ENCODE measurements around the gene ACACA. TPM values are rescaled to one million over a fixed set of nuclear protein-coding genes. Genes with fewer than 3 reads are reported as not detected.

ACACA gene
- total and polyA plus RNA-seq, 2 experiments from 2014 or later: 59.6 to 164 TPM

DNA sequence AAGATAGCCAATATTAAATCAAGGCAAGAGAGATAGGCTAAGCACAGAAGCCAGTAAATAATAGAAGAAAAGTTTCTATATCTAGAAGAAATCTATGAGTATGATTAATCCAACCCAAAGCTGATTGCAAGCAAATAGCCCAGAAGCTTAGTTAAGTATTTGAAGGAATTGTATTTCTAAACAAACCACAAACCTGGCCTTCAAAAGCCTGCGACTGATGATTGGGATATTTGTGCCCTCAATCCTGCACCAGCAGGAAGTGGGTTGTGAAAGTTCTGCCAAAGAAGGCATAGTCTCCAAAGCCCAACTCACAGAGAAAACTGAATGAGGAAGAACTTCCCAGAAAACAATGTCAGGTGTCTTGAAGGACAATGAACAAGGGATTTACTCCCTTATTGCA is 145.3 kb downstream of the ACACA start (continued):
- TF ChIP-seq, protein P1, sequence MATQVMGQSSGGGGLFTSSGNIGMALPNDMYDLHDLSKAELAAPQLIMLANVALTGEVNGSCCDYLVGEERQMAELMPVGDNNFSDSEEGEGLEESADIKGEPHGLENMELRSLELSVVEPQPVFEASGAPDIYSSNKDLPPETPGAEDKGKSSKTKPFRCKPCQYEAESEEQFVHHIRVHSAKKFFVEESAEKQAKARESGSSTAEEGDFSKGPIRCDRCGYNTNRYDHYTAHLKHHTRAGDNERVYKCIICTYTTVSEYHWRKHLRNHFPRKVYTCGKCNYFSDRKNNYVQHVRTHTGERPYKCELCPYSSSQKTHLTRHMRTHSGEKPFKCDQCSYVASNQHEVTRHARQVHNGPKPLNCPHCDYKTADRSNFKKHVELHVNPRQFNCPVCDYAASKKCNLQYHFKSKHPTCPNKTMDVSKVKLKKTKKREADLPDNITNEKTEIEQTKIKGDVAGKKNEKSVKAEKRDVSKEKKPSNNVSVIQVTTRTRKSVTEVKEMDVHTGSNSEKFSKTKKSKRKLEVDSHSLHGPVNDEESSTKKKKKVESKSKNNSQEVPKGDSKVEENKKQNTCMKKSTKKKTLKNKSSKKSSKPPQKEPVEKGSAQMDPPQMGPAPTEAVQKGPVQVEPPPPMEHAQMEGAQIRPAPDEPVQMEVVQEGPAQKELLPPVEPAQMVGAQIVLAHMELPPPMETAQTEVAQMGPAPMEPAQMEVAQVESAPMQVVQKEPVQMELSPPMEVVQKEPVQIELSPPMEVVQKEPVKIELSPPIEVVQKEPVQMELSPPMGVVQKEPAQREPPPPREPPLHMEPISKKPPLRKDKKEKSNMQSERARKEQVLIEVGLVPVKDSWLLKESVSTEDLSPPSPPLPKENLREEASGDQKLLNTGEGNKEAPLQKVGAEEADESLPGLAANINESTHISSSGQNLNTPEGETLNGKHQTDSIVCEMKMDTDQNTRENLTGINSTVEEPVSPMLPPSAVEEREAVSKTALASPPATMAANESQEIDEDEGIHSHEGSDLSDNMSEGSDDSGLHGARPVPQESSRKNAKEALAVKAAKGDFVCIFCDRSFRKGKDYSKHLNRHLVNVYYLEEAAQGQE (IDR thresholded peaks at IDR 0.05; ENCODE audit: unreplicated experiment): no peak
- TF ChIP-seq JUNB (IDR thresholded peaks at IDR 0.05; ENCODE audit: unreplicated experiment): no peak
- no peak for TF ChIP-seq POLR2AphosphoS5 (IDR thresholded peaks at IDR 0.05; ENCODE audit: low read depth)
- no peak for TF ChIP-seq EZH2 (IDR thresholded peaks at IDR 0.05; ENCODE audit: low read depth, unreplicated experiment)

DNA sequence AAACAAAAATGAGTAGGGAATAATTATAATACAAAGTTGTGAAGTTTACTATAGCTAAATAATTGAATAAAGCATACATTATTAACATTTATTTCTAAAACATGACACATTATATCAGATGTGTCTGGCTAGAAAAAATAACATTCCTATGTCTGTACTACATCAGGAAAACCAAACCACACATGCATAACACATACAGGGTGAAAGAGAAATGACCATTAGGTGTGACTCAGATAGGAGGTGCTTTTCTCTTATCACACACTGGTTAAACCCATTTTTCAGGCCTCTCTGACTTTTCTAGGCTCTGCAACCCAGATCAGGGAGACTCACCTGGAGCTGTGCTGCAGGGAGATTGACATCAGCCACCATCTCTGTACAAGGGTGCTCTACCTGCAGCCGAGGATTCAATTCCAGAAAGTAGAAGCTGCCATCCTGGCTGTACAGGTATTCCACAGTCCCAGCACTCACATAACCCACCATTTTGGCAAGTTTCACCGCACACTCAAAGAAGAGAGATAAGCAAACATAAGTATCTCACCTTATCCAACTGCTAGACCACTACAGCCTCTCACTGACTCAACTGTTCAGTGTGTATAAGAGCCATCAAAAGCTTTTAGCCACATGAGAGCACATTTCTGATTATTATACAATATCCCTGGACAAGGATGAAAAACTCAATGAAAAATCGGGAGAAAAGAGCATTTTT is 147.5 kb downstream of the ACACA start:
- Histone ChIP-seq H3K4me2 (no peak overlapping the region), H3K27ac (ENCODE audit: low read depth) (no peak overlapping the region), H3F3A (replicated peaks; ENCODE audit: low read depth) (peaks cover 2% of the 10 kb centered on the region; the same call in 1 of the 2 replicates), H4K20me1 (replicated peaks; ENCODE audit: insufficient read depth) (peaks cover 12% of the 10 kb centered on the region), H3K9me2 (ENCODE audit: insufficient read depth) (no peaks in the 10 kb centered on the region), H3K36me3 (ENCODE audit: insufficient read depth) (peaks cover 46% of the 10 kb centered on the region), H3K79me2 (replicated peaks; ENCODE audit: insufficient read depth) (no peaks in the 10 kb centered on the region), H3K27me3 (ENCODE audit: insufficient read depth) (no peaks in the 10 kb centered on the region), H2AFZ (no peak overlapping the region), H3K4me1 (ENCODE audit: insufficient read depth) (no peaks in the 10 kb centered on the region), H3K4me3 (no peak overlapping the region)
- Mint-ChIP-seq H3K27ac (no peak overlapping the region), H3K4me1 (no peaks in the 10 kb centered on the region), H3K36me3 (ENCODE audit: low read depth) (peaks cover 47% of the 10 kb centered on the region), H3K4me3 (no peak overlapping the region), H3K9me3 (no peaks in the 10 kb centered on the region), H3K27me3 (ENCODE audit: insufficient read depth, low read depth, poor library complexity) (no peaks in the 10 kb centered on the region)
- no peak for DNase-seq (ENCODE audit: low spot score)
- no peak for ATAC-seq
- TF ChIP-seq CREB1 (CRISPR knock-in tag; IDR thresholded peaks at IDR 0.05; ENCODE audit: low read depth) (no peak), ZNF331 (CRISPR knock-in tag; IDR thresholded peaks at IDR 0.05; ENCODE audit: low read depth) (no peak), POLR2AphosphoS5 (IDR thresholded peaks at IDR 0.05; ENCODE audit: low read depth) (no peak), JUNB (IDR thresholded peaks at IDR 0.05; ENCODE audit: unreplicated experiment) (no peak)
- TF ChIP-seq, protein P2, sequence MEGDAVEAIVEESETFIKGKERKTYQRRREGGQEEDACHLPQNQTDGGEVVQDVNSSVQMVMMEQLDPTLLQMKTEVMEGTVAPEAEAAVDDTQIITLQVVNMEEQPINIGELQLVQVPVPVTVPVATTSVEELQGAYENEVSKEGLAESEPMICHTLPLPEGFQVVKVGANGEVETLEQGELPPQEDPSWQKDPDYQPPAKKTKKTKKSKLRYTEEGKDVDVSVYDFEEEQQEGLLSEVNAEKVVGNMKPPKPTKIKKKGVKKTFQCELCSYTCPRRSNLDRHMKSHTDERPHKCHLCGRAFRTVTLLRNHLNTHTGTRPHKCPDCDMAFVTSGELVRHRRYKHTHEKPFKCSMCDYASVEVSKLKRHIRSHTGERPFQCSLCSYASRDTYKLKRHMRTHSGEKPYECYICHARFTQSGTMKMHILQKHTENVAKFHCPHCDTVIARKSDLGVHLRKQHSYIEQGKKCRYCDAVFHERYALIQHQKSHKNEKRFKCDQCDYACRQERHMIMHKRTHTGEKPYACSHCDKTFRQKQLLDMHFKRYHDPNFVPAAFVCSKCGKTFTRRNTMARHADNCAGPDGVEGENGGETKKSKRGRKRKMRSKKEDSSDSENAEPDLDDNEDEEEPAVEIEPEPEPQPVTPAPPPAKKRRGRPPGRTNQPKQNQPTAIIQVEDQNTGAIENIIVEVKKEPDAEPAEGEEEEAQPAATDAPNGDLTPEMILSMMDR (conservative IDR thresholded peaks at IDR 0.05; ENCODE audit: low read depth in 2 of 2): no peak
- TF ChIP-seq, protein P1 (IDR thresholded peaks at IDR 0.05; ENCODE audit: unreplicated experiment): no peak
- TF ChIP-seq, protein P3, sequence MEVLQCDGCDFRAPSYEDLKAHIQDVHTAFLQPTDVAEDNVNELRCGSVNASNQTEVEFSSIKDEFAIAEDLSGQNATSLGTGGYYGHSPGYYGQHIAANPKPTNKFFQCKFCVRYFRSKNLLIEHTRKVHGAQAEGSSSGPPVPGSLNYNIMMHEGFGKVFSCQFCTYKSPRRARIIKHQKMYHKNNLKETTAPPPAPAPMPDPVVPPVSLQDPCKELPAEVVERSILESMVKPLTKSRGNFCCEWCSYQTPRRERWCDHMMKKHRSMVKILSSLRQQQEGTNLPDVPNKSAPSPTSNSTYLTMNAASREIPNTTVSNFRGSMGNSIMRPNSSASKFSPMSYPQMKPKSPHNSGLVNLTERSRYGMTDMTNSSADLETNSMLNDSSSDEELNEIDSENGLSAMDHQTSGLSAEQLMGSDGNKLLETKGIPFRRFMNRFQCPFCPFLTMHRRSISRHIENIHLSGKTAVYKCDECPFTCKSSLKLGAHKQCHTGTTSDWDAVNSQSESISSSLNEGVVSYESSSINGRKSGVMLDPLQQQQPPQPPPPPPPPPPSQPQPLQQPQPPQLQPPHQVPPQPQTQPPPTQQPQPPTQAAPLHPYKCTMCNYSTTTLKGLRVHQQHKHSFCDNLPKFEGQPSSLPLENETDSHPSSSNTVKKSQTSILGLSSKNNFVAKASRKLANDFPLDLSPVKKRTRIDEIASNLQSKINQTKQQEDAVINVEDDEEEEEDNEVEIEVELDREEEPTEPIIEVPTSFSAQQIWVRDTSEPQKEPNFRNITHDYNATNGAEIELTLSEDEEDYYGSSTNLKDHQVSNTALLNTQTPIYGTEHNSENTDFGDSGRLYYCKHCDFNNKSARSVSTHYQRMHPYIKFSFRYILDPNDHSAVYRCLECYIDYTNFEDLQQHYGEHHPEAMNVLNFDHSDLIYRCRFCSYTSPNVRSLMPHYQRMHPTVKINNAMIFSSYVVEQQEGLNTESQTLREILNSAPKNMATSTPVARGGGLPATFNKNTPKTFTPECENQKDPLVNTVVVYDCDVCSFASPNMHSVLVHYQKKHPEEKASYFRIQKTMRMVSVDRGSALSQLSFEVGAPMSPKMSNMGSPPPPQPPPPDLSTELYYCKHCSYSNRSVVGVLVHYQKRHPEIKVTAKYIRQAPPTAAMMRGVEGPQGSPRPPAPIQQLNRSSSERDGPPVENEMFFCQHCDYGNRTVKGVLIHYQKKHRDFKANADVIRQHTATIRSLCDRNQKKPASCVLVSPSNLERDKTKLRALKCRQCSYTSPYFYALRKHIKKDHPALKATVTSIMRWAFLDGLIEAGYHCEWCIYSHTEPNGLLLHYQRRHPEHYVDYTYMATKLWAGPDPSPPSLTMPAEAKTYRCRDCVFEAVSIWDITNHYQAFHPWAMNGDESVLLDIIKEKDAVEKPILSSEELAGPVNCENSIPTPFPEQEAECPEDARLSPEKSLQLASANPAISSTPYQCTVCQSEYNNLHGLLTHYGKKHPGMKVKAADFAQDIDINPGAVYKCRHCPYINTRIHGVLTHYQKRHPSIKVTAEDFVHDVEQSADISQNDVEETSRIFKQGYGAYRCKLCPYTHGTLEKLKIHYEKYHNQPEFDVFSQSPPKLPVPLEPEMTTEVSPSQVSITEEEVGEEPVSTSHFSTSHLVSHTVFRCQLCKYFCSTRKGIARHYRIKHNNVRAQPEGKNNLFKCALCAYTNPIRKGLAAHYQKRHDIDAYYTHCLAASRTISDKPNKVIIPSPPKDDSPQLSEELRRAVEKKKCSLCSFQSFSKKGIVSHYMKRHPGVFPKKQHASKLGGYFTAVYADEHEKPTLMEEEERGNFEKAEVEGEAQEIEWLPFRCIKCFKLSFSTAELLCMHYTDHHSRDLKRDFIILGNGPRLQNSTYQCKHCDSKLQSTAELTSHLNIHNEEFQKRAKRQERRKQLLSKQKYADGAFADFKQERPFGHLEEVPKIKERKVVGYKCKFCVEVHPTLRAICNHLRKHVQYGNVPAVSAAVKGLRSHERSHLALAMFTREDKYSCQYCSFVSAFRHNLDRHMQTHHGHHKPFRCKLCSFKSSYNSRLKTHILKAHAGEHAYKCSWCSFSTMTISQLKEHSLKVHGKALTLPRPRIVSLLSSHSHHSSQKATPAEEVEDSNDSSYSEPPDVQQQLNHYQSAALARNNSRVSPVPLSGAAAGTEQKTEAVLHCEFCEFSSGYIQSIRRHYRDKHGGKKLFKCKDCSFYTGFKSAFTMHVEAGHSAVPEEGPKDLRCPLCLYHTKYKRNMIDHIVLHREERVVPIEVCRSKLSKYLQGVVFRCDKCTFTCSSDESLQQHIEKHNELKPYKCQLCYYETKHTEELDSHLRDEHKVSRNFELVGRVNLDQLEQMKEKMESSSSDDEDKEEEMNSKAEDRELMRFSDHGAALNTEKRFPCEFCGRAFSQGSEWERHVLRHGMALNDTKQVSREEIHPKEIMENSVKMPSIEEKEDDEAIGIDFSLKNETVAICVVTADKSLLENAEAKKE (CRISPR knock-in tag; IDR thresholded peaks at IDR 0.05): no peak

Measured in GM23338 (cell line).